Heart left ventricle (tissue), 13 donors: ENCODE data around the gene WSCD1.

Experiments used
- POLR2A ChIP-seq, 2 donors: fragments of 450-650 bp; IDR thresholded peaks; one replicate each; pipeline ENCODE4 v1.6.1; 2017; ENCODE audit warnings: antibody characterized with exemption in 2 of 2, mild to moderate bottlenecking in 2 of 2, moderate library complexity in 2 of 2
- TF ChIP-seq, protein P1 (sequence below), 12 donors: fragments of 200-600 bp; sonication (generic) in 4 of 12; IDR thresholded peaks; one replicate each; pipeline versions ENCODE4 v1.5.0 to v1.8.0; 2018 to 2022; ENCODE audit warnings: antibody characterized with exemption in 12 of 12, mild to moderate bottlenecking in 5 of 12
- donor health status: ischemic (EF 13 %, LVEDD 7.1; RV severe dilation, severe dysfunction).
- donor health status: DM: no; HTN: yes; CAD: no.
- donor health status: DM: no; HTN: no; CAD: no.
- donor health status: ischemic (EF 25% LVEDD 6.9; RV normal size, moderate dysfunction).
- donor health status: ischemic (EF 25% LVEDD 5.7; RV mildly dilated, moderate dysfunction).
- donor health status: ischemic (EF 35%, LVEDD 5.7; RV mildly dilated, moderate dysfunction).
- donor health status: nonischemic (EF 11% LVEDD 7.7; RV severe dilation, severe dysfunction).
- donor health status: DM: yes; HTN: yes; CAD: no.
- donor health status: PGD.
- donor health status: ischemic (EF 29% LVEDD 5.4; RV normal size, mild dysfunction).
- donor health status: nonischemic (EF 23%, LVEDD 6.1; RV moderate dilation, normal function).

DNA sequence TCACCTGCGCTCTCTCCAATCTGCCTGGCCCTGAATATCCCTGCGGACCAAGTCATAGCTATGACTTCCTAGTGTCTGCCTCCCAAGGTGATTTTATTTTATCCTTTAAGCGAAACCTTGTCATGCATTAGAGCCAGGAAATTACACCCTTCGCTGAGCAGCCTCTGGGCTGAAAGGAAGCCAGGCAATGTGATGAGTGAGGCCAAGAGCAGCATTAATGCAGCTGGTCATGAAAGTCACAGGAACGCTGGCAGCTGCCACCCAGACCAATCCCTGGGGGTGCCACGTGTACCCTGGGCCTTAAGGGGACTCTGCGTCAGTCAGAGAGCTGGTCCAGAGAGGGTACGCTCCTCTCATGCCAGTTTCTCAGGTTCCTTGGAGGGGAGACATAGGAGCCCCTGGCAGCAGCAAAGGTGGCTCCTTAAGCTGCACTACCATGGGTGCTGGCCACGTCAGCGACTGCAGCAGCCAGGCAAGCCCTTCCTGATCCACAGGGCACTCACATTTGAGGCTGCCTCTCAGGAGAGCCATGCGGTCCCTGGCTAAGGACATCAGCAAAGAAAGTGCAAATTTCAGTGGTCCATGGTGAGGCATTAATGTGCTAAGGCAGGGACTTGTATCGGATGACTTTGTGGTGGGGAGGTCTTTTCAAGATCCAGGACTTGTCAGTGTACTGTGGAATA lies 42.7 kb upstream of the WSCD1 start:
- no peak for TF ChIP-seq POLR2A (IDR thresholded peaks at IDR 0.05)
- TF ChIP-seq, protein P1, sequence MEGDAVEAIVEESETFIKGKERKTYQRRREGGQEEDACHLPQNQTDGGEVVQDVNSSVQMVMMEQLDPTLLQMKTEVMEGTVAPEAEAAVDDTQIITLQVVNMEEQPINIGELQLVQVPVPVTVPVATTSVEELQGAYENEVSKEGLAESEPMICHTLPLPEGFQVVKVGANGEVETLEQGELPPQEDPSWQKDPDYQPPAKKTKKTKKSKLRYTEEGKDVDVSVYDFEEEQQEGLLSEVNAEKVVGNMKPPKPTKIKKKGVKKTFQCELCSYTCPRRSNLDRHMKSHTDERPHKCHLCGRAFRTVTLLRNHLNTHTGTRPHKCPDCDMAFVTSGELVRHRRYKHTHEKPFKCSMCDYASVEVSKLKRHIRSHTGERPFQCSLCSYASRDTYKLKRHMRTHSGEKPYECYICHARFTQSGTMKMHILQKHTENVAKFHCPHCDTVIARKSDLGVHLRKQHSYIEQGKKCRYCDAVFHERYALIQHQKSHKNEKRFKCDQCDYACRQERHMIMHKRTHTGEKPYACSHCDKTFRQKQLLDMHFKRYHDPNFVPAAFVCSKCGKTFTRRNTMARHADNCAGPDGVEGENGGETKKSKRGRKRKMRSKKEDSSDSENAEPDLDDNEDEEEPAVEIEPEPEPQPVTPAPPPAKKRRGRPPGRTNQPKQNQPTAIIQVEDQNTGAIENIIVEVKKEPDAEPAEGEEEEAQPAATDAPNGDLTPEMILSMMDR (IDR thresholded peaks at IDR 0.05) = no peak
